SK-N-SH (cell line): ENCODE results near the gene DKC1. TPM values are rescaled to one million over a fixed set of nuclear protein-coding genes. Genes with fewer than 3 reads are reported as not detected.

ENCODE experiments used
- CTCF ChIA-PET: fragments of 300-600, 350-600 bp; formaldehyde crosslinking; extraction: SDS; loops from one replicate; lab custom pipeline; 2021; lab: Yijun Ruan, JAX
- POLR2A ChIA-PET: fragments of 350-600 bp; sonication (Branson Sonifier 250); formaldehyde crosslinking; extraction: SDS; loops from one replicate; lab custom pipeline; 2020; ENCODE audit warnings: antibody characterized with exemption, inconsistent platforms; lab: Yijun Ruan, JAX
- DNase-seq: peaks from one replicate; pipeline ENCODE4 v3.0.0; 2012
- H2AFZ ChIP-seq: fragments of 200-600 bp; sonication (generic); 2 replicates; pipeline ENCODE4 v1.8.1; 2016; ENCODE audit warnings: antibody characterized with exemption, mild to moderate bottlenecking, low read depth
- H3F3A ChIP-seq: fragments of 200-600 bp; sonication (generic); replicated peaks from 2 replicates; pipeline ENCODE3; 2016; ENCODE audit warnings: antibody characterized with exemption, mild to moderate bottlenecking; ENCODE audit not compliant: insufficient read depth
- H3K27ac ChIP-seq, 2 experiments: fragments of 200-500 bp in 1 of 2; fragments of 200-600 bp in 1 of 2; sonication (Bioruptor generic) in 1 of 2; sonication (generic), shearing (Covaris generic) in 1 of 2; 2 replicates each; pipeline versions ENCODE4 v1.5.1 to v1.6.1; 2014 to 2016; ENCODE audit warnings: low read depth in 2 of 2, inconsistent platforms in 1 of 2, low read length in 1 of 2, mild to moderate bottlenecking in 1 of 2, mixed read lengths in 1 of 2
- H3K27me3 ChIP-seq: fragments of 200-600 bp; sonication (generic), shearing (Covaris generic); 2 replicates; pipeline ENCODE4 v1.6.1; 2016; ENCODE audit warnings: mixed run types; ENCODE audit not compliant: insufficient read depth
- H3K36me3 ChIP-seq, 2 experiments: fragments of 200-500 bp in 1 of 2; fragments of 200-600 bp in 1 of 2; sonication (Bioruptor generic) in 1 of 2; sonication (generic) in 1 of 2; replicated peaks in 1 of 2; 2 replicates each; pipeline versions ENCODE3 to v1.5.1; 2014 to 2016; ENCODE audit warnings: low read length in 1 of 2, mild to moderate bottlenecking in 1 of 2; ENCODE audit not compliant: insufficient read depth in 2 of 2, control insufficient read depth in 1 of 2
- H3K4me1 ChIP-seq, 2 experiments: fragments of 200-500 bp in 1 of 2; fragments of 200-600 bp in 1 of 2; sonication (Bioruptor generic) in 1 of 2; sonication (generic), shearing (Covaris generic) in 1 of 2; 2 replicates each; pipeline versions ENCODE4 v1.5.1 to v1.6.1; 2014 to 2016; ENCODE audit warnings: low read depth in 1 of 2, low read length in 1 of 2, mixed run types in 1 of 2; ENCODE audit not compliant: insufficient read depth in 2 of 2, control insufficient read depth in 1 of 2
- H3K4me2 ChIP-seq: fragments of 200-600 bp; sonication (generic), shearing (Covaris generic); 2 replicates; pipeline ENCODE4 v1.6.1; 2017; ENCODE audit warnings: mixed run types
- H3K4me3 ChIP-seq, 2 experiments: fragments of 200-500 bp in 1 of 2; fragments of 200-600 bp in 1 of 2; sonication (Bioruptor generic) in 1 of 2; sonication (generic), shearing (Covaris generic) in 1 of 2; 2 replicates each; pipeline versions ENCODE4 v1.5.1 to v1.8.1; 2014 to 2016; ENCODE audit warnings: low read depth in 2 of 2, inconsistent platforms in 1 of 2, low read length in 1 of 2, mild to moderate bottlenecking in 1 of 2, mixed read lengths in 1 of 2, moderate library complexity in 1 of 2
- H3K79me2 ChIP-seq: fragments of 200-600 bp; sonication (generic); 2 replicates; pipeline ENCODE4 v1.8.1; 2017; ENCODE audit warnings: mild to moderate bottlenecking; ENCODE audit not compliant: insufficient read depth
- H3K9ac ChIP-seq: fragments of 200-600 bp; sonication (generic); 2 replicates; pipeline ENCODE4 v1.6.1; 2017; ENCODE audit warnings: mixed run types
- H3K9me2 ChIP-seq: fragments of 200-600 bp; sonication (generic); 2 replicates; pipeline ENCODE4 v1.6.1; 2017; ENCODE audit warnings: mixed run types
- H3K9me3 ChIP-seq: fragments of 200-600 bp; sonication (generic); 2 replicates; pipeline ENCODE4 v1.6.1; 2017; ENCODE audit warnings: mixed run types, mild to moderate bottlenecking, moderate library complexity
- H4K20me1 ChIP-seq: fragments of 200-600 bp; sonication (generic); 2 replicates; pipeline ENCODE4 v1.6.1; 2017; ENCODE audit warnings: mild to moderate bottlenecking, mixed run types; ENCODE audit not compliant: insufficient read depth
- CHD2 ChIP-seq: fragments of 150-350 bp; IDR thresholded peaks from 2 replicates; pipeline ENCODE4 v1.6.1; 2018; ENCODE audit warnings: low read length; ENCODE audit not compliant: partially characterized antibody
- CTCF ChIP-seq: fragments of 200-600 bp; sonication (generic); IDR thresholded peaks from 2 replicates; pipeline ENCODE4 v1.6.1; 2017; ENCODE audit warnings: antibody characterized with exemption, mild to moderate bottlenecking, moderate library complexity
- FOXJ3 ChIP-seq: sonication (generic); formaldehyde crosslinking; IDR thresholded peaks from 2 replicates; pipeline ENCODE4 v1.5.1; 2020; ENCODE audit warnings: mild to moderate bottlenecking, missing genetic modification reagents
- JUND ChIP-seq: IDR thresholded peaks from 2 replicates; pipeline ENCODE4 v1.4.0; 2012
- MEF2A ChIP-seq: IDR thresholded peaks from 2 replicates; pipeline ENCODE4 v1.4.0; 2012; ENCODE audit warnings: low read depth, borderline replicate concordance
- MXI1 ChIP-seq: IDR thresholded peaks from 2 replicates; pipeline ENCODE4 v1.6.1; 2012; ENCODE audit warnings: mild to moderate bottlenecking, low read depth, low read length, improper control_type of control experiment
- NFIC ChIP-seq: IDR thresholded peaks from 2 replicates; pipeline ENCODE4 v1.4.0; 2012; ENCODE audit warnings: borderline replicate concordance
- NRF1 ChIP-seq: IDR thresholded peaks from 2 replicates; pipeline ENCODE4 v1.6.1; 2012; ENCODE audit warnings: low read depth, mild to moderate bottlenecking, low read length
- SIN3A ChIP-seq: IDR thresholded peaks from 2 replicates; pipeline ENCODE4 v1.6.1; 2012; ENCODE audit warnings: low read depth, mild to moderate bottlenecking, low read length, moderate library complexity, borderline replicate concordance
- SMC3 ChIP-seq: IDR thresholded peaks from 2 replicates; pipeline ENCODE4 v1.6.1; 2012; ENCODE audit warnings: low read depth, low read length, improper control_type of control experiment
- TEAD4 ChIP-seq: IDR thresholded peaks from 2 replicates; pipeline ENCODE4 v1.4.0; 2012; ENCODE audit warnings: mild to moderate bottlenecking, borderline replicate concordance; ENCODE audit not compliant: insufficient read depth
- USF2 ChIP-seq: fragments of 150-350 bp; IDR thresholded peaks from 2 replicates; pipeline ENCODE4 v1.6.1; 2017; ENCODE audit warnings: antibody characterized with exemption, low read length, low read depth, borderline replicate concordance
- ZBTB33 ChIP-seq: IDR thresholded peaks from 2 replicates; pipeline ENCODE4 v1.4.0; 2012; ENCODE audit warnings: low read depth, borderline replicate concordance
- WGBS: methylation state at CpG from one replicate; pipeline ENCODE4 v1.1.6; 2017; ENCODE audit warnings: low lambda C conversion rate; 5-methylcytosine and 5-hydroxymethylcytosine counted together
- polyA plus RNA-seq, 3 experiments: library from polyadenylated mRNA; depleted of rRNA; stranded (reverse); fragments of >200 nt; gene quantifications; 2 replicates each; pipeline ENCODE4 v1.2.3, GENCODE V29; 2012

DKC1 gene
- polyA plus RNA-seq, 1 of the 3 experiments (the other 2 are of a cell fraction): 53.0 TPM

- Histone ChIP-seq H3K9ac (no peak overlapping the region), H3K36me3 (peaks cover 0 to 4% of the 10 kb centered on the region in 2 experiments), H3K79me2 (no peaks in the 10 kb centered on the region), H4K20me1 (no peaks in the 10 kb centered on the region), H3K4me3 (no peak overlapping the region), H3K4me1 (peaks cover 7 to 26% of the 10 kb centered on the region in 2 experiments), H3K27me3 (no peaks in the 10 kb centered on the region), H3F3A (peaks cover 7% of the 10 kb centered on the region), H3K27ac (no peak overlapping the region), H2AFZ (no peak overlapping the region), H3K9me3 (no peaks in the 10 kb centered on the region), H3K9me2 (no peaks in the 10 kb centered on the region), H3K4me2 (no peak overlapping the region)
- ChIA-PET POLR2A (no interaction called here), CTCF (interaction anchor here (1.3 kb wide), 1 partner anchor 24 kb away, joined by 5 read pairs; no protein-coding TSS in a partner anchor)
- 49% methylated on average over 2 of the region's 2 CpGs for WGBS
- no peak for DNase-seq
- TF ChIP-seq MEF2A: no peak
- TF ChIP-seq TEAD4: no peak
- no peak for TF ChIP-seq CHD2
- TF ChIP-seq USF2: no peak
- TF ChIP-seq NFIC: no peak
- TF ChIP-seq JUND: no peak
- no peak for TF ChIP-seq NRF1
- TF ChIP-seq ZBTB33: no peak
- no peak for TF ChIP-seq FOXJ3 (CRISPR knock-in tag)
- no peak for TF ChIP-seq SMC3
- TF ChIP-seq MXI1: no peak
- no peak for TF ChIP-seq CTCF
- TF ChIP-seq SIN3A: no peak
These were observed 37.5 kb upstream of the DKC1 start for GRCh38 chrX:154724993-154725756.
